Stimulated activated CD4-positive, alpha-beta T cell treated with anti-CD3 and anti-CD28 coated beads, Interleukin-4, amount 100 ng/mL, for 48 hours (primary cell): Measurements from ENCODE around the gene SOX4.
"Not testable (repeated sequence)": the region's sequence is repeated elsewhere in the genome, so short reads cannot be mapped to it uniquely, and the experiment has no call there.

Experiments used
- DNase-seq, 2 donors: peaks; one replicate each; pipeline ENCODE4 v3.0.0-alpha.2; 2020; ENCODE audit warnings: low read depth in 2 of 2

The SOX4 gene

DNA sequence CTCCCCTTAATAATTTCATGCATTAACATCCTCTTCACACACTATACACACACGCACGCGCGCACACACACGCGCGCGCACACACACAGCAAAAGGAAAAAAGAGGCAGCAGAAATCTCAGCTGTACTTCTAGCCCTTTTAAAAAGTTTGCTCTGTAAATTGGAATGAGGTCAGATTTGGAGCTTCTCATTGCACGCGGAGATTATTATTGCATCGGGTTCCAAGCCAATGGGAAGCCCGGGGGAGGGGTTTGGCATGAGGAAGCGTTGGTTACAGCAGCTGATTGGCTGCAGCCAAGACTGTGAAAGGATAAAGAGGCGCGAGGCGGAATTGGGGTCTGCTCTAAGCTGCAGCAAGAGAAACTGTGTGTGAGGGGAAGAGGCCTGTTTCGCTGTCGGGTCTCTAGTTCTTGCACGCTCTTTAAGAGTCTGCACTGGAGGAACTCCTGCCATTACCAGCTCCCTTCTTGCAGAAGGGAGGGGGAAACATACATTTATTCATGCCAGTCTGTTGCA, at the start of gene SOX4:
Gene SOX4, plus strand, starts transcription at position 340 of the 515 bp plus-strand sequence. CDS start 784 bp downstream, outside the sequence.
- peak; percentile 32 to 40 for DNase-seq

DNA sequence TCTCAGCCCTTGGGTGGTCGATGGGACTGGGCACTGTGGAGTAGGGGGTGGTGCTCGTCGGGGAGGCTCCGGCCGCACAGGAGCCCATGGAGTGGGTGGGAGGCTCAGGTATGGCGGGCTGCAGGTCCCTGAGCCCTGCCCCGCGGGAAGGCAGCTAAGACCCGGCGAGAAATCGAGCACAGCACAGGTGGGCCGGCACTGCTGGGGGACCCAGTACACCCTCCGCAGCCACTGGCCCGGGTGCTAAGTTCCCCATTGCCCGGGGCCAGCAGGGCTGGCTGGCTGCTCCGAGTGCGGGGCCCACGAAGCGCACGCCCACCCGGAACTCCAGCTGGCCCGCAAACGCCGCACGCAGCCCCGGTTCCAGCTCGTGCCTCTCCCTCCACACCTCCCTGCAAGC, 41.3 kb upstream of the SOX4 start:
- not testable (repeated sequence) for DNase-seq

DNA sequence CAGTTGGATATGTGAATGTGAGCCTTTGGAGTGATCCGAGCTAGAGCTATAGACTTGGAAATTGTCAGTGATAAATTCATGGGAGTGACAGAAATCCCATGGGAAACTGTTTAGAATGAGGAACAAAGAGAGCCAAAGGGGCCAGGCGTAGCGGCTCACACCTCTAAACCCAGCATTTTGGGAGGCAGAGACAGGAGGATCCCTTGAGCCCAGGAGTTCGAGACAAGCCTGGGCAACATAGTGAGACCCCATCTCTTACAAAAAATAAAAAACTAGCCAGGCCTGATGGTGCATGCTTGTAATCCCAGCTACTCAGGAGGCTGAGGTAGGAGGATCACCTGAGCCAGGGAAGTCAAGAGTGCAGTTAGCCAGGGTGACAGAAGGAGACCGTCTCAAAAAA, 39.3 kb upstream of the SOX4 start:
- DNase-seq, result no peak

DNA sequence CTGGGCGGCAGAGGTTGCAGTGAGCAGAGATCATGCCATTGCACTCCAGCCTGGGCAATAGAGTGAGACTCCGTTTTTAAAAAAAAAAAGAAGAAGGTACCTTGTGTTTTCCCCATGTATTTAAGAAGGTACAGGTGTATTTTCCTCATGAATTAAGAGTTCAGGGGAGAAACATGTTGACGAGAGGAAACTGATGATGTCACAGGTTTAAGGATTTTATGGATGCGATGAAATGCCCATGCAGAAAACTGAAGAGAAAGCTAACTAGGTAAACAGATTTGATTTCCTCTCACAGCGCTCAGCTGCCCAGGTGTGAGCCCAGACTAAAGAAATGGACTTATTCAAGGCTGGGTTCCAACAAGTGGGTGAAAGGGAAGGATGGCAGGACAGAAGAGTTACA, 38.4 kb upstream of the SOX4 start:
- DNase-seq, result no peak

DNA sequence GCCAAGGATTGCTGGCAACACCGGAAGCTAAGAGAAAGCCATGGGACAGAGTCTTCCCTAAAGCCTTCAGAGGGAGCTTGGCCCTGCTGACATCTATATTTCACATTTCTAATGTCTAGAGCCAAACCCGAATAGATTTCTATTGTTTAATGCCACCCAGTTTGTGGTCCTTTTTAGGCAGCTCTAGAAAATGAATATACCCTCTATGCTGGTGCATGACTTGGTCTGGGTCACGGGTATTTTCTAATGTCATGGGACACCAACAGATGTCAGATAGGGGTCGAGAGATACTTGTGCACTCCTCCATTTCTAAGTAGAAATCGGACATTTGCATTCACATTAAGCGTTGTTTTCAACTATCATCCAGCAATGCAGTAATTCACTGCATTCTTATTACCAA, 37.0 kb upstream of the SOX4 start:
- no peak for DNase-seq

DNA sequence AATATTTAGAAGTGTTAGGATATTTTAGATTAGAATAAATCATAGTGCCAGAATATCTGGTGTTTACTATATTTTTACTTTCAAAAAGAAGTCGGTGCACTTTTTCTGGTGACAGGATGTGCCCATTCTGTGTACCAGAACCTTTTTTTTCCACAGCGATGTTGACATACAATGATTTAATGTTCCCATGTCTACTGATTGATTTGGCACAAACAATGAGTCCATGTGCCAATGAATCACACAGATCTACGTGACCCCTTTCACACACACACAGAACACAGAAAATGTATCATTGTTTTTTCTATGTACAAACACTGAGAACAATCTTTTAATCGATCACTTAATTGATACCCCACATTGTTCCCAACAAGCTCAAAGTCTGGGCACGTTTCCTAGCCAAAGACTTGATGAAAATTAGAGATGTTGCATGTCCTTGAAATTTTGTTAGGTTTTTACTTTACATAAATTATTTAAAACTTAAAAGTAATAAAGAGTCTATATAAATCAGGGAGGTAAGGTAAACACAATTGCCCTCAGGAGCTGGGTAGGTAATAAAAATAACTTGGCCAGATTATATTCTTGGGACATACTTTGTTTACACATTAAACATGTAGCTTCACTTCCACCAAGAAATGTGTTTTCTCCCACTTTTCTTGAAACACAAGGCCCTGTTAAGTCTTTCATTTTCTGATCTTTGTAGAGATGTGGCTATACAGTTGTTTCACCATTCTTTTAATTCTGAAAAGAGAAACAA, 36.4 kb upstream of the SOX4 start:
- no peak for DNase-seq

DNA sequence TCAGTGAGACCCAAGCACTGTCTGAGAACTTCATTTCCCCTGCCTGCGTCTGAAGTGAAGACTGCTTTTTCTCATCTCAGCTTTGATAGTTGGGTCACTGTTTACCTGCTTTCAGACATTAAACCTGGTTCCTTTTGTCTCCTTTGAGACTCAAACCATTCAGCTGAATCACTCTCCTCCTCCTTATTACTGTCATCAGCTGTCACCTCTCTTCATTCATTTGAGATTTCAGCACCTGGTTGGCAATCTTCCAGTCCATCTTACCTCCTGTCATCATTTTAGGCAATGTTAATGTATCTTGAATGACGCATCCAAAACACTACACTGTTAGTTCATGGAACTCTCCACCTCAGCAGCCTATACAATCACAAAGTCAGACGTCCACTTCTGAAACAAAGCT, 34.3 kb upstream of the SOX4 start:
- no peak for DNase-seq

DNA sequence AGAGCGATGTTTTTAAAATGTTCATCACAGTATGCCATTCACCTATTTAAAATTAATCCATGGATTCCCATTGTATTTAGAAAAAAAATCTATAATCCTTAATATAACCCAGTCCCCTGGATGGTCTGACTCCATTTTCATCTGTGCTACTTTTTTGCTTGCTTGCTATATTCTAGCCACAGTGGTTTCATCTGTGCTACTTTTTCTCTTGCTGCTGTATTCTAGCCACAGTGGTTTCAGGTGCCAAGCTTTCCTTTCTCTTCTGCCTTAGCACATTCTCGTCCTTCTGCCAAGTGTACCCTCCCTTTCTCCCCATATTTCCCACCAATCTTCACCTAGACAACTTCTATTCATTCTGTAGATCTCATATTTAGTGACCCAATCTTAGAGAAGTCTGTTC, 33.3 kb upstream of the SOX4 start:
- no peak for DNase-seq

DNA sequence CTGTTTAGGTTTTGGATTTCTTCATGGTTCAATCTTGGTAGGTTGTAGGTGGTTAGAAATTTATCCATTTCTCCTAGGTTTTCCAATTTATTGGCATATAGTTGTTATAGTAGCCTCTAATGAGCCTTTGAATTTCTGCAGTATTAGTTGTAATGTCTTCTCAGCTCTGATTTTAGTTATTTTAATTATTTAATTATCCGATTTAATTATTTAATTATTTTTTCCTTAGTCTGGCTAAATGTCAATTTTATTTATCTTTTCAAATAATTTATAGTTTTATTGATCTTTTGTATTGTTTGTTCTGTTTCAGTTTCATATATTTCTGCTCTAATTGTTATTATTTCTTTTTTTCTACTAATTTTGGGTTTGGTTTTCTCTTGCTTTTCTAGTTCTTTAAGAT, 28.1 kb upstream of the SOX4 start:
- DNase-seq, result no peak

DNA sequence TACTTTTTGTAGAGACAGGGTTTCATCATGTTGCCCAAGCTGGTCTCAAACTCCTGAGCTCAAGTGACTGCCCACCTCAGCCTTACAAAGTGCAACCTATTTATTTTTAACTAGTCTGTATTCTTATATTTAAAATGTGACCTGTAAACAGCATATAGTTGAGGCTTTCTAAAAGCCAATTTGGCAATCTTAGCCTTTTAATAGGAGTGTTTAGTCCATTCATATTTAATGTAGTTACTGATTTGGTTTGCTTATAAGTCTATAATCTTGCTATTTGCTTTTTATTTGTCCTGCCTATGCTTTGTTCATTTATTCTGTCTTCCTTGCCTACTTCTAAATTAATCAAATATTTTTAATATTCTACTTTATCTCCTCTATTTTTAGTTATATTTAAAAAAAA, 15.0 kb upstream of the SOX4 start:
- DNase-seq, result no peak

DNA sequence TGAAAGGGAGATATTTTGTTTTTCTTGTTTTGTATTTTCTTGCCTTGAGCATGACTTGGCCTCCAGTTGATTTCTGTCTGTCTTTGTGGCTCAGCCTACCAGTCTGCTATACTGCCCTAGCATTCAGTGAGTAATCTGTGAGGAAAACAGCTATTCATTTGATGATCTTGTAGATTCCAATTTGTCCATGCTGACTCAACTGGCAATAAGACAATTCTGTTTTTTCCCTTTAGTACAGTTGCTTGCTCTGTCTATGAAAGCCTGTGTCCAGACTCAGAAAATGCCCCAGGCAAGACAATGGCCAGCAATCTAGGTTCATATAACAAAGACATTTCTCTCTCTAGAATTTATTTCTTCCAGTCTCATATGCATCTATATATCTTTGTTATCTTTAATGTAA, 10.9 kb upstream of the SOX4 start:
- DNase-seq, result no peak

DNA sequence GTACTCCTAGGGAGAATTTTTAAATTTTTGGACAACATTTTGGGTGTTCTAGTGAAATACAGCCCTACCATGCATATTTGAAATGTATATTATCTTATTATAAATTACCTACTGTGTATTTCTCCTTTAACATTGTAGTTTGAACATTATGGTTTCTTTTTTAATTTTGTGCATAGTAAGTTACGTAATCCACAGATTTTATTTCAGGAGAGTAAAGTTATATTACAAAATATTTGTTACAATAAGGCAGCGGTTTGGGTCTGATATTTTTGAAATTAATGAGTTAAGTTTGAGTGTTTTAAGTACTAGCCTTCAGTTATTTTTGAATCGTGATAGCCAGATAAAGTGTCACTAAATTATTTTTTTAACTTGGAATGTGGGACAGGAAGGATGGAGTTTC, 7.3 kb upstream of the SOX4 start:
- no peak for DNase-seq

DNA sequence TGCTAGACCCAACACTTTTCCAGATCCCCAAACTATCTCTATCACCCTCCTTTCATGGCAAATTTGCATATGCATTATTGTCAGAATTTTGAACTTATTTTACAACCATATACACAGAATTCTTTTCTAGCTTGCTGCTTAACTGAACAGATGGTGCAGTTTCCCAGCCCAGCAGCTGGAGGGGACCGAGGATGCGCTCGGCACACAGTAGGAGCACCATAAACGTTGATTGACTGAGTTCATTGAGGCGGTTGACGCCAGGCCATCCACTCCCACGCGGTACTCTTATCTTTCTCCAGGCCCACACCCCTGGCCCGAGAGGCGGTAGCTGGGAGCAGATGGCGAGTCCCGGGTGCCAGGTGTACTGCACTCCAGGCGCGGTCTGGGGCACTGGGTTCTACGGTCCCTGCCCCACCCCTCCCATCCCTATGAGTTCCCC, 6.8 kb upstream of the SOX4 start:
- no peak for DNase-seq

DNA sequence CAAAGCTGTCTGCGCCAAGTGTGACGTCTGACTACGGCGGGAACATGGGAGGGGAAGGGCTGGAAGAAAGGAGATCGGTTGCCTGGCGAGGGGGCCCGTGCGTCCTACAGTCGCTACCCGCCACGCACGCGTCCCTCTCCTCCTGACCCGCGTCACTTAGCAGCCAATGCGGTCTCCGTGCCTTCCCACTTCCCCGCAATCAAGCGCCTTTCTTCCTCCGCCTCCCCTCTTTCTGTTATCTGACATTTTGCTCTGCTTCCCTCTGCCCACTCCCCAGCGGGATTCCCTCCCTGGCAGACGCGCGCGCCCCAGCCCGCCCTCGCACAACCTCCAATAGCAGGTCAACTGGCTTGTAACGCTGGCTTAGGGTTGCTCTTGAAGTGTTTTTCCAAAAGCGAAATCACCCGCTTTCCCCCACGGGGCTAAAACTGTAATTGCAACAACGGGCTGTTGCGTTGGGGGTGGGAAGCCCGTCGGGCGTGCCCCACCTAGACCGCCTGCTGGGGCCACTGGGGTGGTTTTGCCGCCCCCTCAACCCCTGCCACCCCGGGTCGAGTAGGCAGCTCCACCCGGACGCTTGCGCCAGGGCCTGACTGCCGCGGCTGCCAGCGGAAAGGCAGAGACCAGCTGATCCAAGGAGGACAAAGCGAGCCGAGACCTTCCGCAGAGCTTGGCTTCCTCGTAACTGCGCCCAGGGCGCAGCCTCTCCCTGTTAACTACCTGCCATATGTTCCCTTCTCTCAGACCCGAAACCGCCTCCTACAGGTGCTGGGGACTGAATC, 6.2 kb upstream of the SOX4 start:
- peak in 1 of 2 donors; percentile 11 for DNase-seq

DNA sequence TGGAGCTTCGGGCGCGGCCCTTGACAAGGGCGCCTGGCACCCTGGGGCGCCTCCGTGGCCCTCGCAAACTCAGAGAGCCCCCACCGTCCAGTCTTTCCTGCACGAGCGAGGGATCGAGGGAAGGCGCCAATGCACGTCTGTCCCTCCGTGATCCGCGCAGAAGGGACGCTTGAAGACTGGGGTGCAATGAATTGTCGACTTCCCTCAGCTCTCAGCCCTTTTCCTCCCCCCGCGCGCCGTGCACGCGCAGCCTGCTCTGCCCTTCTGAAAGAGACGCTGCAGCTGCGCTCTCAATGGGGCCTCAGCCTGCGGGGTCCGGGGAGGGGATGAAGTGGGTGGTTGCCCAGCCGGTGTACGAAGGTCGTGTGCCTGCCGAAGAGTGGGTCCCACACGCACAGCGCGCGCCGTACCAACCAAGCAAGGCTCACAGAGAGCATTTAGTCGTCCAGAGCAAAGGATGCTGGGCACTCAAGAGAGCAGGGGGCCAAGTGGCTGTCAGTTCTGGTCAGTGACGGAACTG, 5.5 kb upstream of the SOX4 start:
- DNase-seq, result peak in 1 of 2 donors; percentile 31

DNA sequence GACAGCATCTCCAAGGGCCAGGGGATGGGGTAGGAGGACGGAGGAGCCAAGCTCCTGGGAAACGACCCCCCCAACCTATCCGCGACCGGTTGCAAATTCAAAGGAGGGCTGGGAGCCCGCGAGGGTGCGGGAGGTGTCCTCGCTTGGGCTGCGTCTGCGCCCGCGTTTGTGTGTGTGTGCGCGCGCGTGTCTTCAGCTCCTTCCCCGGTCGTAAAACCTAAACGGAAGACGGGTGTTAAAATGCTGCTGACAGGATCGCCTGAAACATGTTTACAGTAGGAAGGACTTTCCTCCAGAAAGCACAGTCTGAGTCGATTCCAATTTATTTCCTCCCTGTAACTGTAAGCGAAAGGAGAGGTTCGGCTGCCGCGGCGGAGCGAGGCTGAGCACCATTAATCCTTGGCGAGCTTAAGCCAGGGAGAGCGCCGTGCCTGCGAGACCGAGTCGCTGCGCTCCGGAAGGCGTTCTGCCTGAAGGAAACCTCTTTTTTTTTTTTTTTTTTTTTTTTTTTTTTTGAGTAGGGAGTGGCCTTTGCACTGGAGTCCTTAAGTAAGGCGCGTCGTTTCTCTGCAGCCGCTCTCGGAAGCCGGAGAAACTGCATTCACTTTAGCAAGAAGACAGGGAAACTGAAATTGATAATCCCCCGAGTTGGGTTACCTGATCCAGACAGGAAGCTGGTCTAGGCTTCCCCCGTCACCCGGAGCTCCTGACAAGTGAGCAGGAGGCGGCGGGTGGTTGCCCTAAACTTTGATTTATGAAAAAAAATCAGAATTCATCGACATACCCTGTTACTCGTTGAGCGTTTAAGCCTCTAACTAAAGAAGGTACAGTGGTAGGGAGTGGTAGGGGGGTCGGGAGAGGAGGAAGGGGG, 4.8 kb upstream of the SOX4 start:
- peak; percentile 18 to 30 for DNase-seq

DNA sequence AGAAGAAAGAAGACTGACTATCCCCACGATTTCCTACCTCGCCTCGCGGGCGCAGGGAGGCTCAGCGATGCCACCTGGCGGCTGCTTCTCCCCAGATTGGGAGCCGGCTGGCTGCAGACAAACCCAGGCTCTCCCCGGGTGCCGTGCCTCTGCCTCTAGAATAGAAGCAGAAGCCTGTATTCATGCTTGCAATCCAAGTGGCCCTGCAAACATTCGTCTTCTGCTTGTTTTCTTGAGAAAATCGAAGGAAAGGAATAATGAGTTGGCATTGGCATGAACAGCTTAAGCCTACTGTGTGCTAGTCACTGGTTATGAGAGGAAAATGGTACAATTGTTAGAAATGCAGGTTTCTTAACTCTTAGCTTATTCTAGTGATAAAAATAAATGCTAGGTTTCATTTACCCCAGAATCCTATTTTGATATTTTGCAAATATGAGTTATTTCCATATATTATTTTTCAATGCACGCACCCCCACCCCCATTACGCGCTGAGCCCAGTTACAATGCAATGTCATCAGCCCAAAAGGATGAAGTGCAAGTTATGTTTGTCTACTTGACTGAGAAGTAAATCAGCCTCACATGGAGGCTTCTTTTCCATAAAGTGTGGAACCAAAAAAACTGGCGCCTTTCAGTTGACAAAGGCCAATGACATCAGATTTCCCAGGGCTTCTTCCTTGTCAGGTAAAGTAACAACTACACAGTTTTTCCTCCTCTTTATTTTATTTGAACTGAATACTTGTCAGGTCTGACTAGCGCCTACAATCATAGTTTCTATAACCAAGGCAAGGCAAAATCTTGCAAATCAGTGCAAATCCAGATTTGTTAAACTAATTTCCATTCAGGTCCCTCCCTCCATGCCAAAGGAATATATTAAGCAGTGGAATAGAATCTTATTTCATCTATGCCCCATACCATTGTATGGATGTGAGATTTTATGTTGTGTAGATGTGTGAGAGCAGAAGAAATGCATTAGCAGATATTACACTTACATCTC, 3.9 kb upstream of the SOX4 start:
- DNase-seq, result peak; percentile 77 to 86

DNA sequence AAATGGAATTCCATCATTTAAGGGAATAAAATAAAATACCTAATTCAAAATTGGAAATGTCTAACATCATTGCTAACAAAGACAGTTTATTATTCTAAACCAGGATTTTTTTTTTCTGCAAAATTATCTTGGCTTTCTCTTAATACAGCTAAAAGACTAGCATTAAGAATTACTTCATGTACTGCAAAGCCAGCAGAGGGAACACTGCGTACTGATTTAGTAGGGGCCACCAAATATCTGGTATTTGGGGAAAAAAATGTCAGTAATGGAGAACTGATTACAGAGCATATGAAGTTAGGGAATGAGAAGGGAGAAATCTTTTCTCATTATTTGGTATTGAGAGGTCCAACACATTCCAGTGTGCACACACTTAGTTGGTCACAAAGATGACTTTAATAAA, 3.2 kb upstream of the SOX4 start:
- no peak for DNase-seq

DNA sequence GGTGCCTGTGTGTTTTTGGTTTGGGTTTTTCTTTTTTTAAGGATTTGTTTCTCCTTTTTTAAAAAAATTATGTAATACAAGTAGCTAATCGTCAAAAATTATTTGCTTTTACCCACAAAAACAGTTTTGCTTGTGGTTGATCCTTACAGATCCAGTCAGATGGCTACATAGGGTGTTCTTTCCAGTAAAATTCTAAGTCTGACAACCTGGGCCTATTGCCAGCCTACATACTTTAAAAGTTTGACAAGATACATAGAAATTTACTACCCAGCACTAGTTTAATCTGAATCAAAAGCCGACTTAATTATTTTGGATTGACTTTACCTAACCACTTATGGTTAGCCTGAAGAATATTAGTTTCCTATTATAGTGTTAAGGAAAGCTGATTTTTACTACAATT, 2.1 kb upstream of the SOX4 start:
- no peak for DNase-seq

DNA sequence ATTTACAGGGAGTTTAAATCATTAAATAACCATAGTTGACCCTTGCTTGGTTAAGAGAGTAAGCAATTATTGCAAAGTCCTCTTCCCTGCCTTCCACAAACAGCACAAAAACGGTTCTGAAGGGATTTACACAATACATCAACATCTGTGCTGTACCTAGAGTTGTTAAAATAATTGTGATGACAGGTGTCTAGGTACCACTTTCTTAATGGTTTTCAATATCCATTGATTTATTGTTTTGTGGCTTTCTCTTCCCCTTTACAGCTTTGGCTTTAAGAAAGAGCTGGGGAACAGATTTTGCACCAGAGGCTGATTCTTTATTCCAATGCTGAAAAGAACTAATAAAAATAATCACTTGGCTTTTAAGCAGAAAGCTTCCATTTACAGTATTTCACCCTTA, 598 bp upstream of the SOX4 start:
- no peak for DNase-seq
